T47D (cell line): ENCODE measurements around the gene TSN.
"Not testable (repeated sequence)": the region's sequence is repeated elsewhere in the genome, so short reads cannot be mapped to it uniquely, and the experiment has no call there.

ENCODE experiments used
- DNase-seq, 2 experiments: peaks; one replicate each; pipeline versions ENCODE4 v3.0.0 to v3.0.0-alpha.2; 2011 to 2012; ENCODE audit warnings: low read depth in 1 of 2, low spot score in 1 of 2
- JUND ChIP-seq: IDR thresholded peaks from 2 replicates; pipeline ENCODE4 v1.6.1; 2012; ENCODE audit warnings: low read depth
- in situ Hi-C: cut with HindIII; loops from 2 replicates; pipeline ENCODE4 v1.10.0; 2016; ENCODE audit warnings: low sequenced_read_pairs, low pct_unique_long_range_greater_than_20kb

Gene TSN

DNA sequence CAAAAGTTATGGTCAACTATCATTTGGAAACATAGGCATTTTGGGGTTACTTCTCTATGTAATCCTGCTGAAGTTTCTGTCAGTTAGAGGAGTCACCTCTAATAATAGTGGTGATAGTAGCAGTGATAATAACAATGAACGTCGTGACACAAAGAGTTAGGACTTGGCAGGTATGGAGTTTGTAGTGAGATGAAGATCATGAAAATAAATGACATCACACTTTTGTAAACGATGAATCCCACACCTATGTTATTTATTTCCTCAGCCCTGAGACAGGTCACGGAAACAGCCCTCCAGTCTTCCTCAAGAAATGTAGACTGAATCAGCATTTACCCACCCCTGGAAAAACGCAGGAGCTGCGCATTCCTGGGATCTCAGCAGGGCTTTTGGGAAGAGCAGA lies 38.8 kb downstream of the TSN start:
- no peak for DNase-seq
- in situ Hi-C loops: no loop called here
- no peak for TF ChIP-seq JUND

DNA sequence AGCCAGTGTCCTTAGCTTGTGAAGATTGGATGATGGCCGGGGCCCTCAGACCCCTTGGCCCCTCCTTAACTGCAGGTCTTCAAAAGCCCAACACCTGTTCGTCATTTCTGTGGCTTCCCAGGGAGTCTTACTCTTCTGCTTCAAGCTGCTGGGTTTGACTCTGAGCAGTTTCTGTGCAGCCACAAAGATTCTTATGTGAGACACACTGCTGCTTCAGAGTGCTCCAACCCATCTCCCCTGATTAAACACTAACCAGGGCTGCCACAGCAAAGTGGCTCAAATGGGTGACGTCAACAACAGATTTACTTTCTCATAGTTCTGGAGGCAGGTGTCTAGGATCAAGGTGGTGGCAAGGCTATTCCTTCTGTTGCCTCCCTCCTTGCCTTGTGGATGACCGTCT lies 40.8 kb downstream of the TSN start:
- no peak for TF ChIP-seq JUND
- in situ Hi-C loops: no loop called here
- DNase-seq: no peak

DNA sequence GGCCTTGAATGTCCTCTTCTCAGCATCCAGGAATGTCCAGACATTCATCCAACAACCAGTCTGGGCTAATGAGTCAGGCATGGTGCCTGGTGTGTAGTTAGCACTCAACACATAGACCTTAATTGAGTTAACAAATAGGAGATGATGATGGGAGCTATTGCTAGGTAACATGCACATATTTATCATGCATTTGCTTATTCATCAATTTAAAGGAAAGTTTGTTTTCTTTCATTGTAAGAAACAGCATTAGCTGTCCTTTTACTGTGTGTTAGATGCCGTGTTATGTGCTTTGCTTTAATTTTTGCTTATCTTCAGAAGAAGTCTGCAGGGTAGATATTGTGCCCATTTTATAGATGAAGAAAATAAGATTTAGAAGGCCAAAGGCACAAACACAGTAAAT lies 43.2 kb downstream of the TSN start:
- no peak for DNase-seq
- in situ Hi-C loops: no loop called here
- no peak for TF ChIP-seq JUND

DNA sequence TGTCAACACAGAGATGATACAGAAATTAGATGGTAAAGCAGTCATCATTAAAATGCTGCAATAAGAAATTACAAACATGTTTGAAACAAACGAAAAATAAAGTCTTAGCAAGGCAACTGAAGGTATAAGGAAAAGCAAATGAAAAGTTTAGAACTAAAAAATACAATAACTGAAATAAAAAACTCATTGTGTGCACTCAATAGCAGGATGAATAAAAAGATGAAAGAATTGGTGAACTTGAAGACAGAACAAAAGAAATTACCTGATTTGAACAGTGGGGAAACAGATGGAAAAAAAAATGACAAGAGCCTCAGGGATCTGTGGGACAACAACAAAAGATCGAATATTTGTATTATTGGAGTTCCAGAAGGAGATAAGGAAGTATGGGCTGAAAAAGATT lies 46.5 kb downstream of the TSN start:
- DNase-seq: no peak
- TF ChIP-seq JUND: no peak
- in situ Hi-C loops: no loop called here

DNA sequence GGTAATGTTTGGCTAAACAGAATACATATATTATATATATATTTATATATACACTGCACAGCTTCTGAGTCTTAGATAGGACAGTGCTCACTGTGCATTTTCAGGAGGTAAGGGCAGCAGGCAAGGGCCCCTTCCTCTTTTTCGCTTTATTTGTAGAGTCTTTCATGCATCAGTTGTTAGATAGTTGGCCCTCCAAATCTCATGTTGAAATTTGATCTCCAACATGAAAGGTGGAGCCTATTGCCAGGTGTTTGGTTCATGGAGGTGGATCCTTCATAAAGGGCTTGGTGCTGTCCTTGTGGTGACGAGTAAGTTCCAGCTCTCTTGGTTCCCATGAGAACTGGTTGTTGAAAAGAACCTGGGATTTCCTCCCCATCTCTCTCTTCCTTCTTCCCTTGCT lies 48.1 kb downstream of the TSN start:
- no peak for TF ChIP-seq JUND
- in situ Hi-C loops: no loop called here
- no peak for DNase-seq

DNA sequence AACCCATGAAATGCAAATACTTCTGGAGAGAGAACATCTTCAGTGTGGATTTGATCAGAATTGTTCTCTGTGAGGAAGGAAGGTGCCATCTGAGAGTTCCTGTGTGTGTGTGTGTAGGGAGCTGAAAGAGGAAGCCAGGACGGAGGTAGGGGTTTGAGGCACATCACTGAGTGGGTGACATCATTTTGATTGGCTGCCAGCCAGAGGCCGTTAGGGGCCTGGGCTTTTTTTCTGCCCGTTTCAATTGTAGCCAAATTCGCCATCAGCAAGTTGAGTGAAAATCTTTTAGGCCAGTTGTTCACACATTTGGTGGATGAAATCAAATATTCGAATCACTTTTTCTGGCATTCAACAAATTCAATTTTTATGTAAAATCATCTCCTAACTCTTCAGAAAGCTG lies 48.9 kb downstream of the TSN start:
- TF ChIP-seq JUND: no peak
- in situ Hi-C loops: no loop called here
- no peak for DNase-seq

DNA sequence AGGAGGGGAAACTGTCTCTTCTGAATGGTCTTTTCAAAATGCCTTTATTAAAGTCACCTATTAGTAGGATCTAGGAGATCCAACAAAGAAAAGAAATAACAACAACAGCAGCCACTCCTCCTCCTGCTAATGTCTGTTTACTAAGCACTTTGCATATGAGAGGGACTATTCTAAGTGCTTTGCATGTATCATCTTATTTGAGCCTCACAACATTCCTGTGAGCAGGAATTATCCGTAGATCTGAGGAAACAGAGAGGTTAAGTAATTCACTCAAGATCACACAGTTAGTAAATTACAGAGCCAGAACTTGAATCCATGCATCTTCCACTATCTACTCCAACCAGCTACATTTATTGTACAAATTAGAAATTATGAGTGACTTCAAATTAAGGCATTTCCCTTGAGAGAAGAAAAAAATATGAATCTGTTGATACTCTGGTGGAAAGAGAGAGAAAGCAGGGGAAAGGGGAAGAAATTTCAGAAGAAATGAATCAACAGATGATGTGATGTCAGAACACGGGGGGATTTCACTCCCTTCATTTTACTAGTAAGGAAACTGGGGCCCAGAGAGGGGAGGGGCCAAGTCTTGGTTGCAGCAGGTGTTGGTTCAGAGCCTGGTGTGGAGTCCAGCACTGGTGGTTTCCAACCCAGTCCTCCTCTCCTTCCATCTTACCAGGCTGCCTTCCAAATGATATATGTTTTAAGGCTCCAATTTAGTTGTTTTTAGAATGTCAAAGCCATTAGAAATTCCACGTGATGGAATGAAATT lies 49.7 kb downstream of the TSN start:
- no peak for TF ChIP-seq JUND
- DNase-seq: no peak
- in situ Hi-C loops: no loop called here

DNA sequence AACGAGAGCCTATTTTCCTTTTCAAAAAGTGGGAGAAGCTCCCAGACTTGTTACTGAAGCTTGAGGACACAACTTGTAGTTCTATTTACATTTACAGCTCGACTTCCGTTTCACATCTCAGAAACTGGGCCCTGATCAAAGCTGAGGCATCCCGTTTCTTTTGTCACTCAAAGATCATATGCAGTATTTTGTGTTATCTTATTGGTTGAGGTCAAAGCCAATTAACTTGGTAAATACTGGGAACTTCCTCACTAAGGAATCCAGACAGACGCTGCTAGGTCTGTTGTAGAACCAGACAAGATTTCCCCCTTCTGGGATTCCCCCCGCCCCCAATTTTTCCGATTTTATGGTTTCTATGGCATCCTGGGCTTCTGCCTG lies 50.3 kb downstream of the TSN start:
- DNase-seq: no peak
- TF ChIP-seq JUND: no peak
- in situ Hi-C loops: no loop called here

DNA sequence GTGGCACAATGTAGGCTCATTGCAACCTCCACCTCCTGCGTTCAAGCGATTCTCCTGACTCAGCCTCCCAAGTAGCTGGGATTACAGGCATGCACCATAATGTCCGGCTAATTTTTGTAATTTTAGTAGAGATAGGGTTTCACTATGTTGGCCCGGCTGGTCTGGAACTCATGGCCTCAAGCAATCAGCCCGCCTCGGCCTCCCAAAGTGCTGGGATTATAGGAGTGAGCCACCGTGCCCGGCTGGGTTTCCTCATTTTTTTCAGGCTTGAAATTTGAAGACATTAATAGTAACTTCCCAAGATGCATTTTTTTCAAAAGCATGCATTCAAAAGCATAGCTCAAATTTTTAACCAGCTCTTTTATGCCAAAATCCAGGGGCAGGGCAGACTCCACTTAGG lies 52.3 kb downstream of the TSN start:
- DNase-seq, in situ Hi-C loops: not testable (repeated sequence)

DNA sequence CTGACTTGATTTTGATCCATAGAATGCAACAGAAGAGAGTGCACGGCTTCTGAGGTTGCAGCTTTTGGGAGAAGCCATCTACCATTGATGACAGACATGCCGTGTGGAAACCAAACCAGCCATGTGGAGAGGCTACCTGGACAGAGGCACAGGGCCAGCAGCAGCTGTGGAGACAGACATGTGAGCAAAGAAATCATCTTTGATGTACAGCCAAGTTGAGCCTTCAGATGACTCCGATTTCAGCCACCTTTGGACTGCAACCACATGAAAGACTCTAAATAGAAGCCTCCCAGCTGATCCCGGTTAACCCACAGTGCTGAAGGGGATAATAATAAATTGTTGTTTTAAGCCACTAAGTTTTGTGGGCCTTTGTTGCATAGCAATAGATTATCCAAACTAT lies 54.2 kb downstream of the TSN start:
- no peak for DNase-seq
- TF ChIP-seq JUND: no peak
- in situ Hi-C loops: no loop called here

DNA sequence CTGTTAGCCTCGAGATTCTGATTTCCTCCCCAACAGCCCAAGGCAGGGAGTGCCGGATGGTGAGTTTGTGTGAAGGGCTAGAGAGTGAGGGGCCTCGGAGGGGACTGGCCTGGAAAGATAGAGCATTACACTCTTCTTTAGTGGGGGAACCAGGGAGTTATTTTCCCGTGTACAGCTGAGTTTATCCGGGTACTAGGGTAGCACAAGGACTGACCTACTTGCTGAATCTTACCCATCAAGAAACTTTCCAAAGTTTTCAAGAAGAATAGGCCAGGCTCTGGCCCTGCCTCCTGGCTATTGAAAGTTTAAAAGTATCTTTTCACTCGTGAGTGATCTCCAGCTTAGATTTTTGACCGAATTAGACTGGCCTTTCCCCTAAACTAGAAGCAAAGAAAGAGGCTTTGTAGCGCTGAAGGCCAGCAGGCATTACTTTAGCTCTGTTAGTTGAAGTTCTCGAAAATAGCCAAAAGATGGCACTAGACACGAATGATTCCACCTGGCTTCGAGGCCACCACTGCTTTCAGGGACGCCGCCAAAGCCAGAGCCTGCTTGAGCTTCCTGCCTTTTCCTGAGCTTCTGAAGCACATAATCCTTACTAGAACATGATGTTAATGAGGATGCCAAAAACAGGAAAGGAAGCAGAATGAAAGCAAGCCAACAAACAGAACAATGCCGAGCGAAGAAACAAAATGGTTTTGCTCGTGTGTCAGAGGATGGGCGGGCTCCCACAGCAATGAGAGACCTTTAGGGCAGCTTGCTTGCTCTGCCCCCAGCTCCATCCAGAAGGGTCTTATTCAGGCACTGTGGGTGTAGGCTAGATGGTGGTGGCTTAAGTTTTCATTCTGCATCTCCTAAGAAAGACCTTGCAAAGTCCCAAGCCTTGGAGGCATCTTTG lies 55.8 kb downstream of the TSN start:
- in situ Hi-C loops: no loop called here
- TF ChIP-seq JUND: no peak

DNA sequence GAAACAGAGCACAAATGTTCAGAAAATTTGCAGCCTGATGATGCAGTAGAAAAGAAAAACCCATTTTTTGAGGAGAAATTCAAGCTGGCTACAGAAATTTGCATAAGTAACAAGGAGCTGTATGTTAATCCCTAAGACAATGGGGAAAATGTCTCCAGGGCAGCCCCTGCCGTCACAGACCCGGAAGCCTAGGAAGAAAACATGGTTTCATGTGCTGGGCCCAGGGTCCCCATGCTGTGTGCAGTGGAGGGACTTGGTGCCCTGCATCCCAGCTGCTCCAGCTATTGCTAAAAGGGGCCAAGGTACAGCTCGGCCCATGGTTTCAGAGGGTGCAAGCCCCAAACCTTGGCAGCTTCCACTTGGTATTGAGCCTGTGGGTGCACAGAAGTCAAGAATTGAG lies 57.6 kb downstream of the TSN start:
- in situ Hi-C loops, DNase-seq: not testable (repeated sequence)

More for the DNA sequence above, 55.8 kb downstream of the TSN start:
- peak; percentile 28 to 72 for DNase-seq

DNA sequence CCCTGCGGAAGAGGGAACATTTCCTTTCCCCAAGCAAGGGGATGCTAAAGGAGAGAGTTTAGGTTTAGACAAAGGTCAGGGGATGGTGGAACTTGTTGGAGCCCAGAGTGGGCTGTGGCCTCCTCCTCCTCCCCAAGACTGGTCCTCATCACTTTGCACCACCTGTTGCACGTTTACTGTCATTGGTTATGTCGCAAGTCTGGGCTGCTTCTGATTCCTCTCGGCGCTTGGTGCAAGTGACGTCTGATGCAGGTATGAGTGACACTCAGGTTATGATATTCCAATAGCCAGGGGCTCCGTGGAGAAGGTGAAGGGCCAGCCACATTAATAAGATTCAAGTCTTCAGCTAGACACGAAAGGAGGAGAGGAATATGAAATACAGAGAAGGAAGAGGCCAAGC lies 59.8 kb downstream of the TSN start:
- no peak for TF ChIP-seq JUND
- in situ Hi-C loops: no loop called here

DNA sequence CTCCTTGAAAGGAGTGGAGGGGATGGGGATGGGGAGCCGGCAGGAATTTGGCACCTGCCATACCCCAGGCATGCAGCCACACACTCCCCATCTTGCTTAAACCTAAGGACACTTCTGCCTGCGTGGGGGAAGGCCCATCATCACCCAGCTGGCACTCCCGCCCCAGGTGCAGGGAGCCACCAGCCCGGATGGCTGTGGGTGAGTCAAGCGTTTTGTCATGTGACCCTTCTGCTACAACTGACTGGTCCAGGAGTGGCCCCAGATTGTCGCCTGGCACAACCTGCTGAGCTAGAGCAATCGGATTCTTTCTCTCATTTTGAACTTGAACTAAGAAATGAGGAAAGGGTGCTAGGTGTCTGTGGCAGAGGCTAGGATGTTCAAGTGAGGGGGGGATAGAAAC lies 61.3 kb downstream of the TSN start:
- no peak for DNase-seq
- TF ChIP-seq JUND: no peak
- in situ Hi-C loops: no loop called here

More for the DNA sequence above, 59.8 kb downstream of the TSN start:
- DNase-seq: no peak

DNA sequence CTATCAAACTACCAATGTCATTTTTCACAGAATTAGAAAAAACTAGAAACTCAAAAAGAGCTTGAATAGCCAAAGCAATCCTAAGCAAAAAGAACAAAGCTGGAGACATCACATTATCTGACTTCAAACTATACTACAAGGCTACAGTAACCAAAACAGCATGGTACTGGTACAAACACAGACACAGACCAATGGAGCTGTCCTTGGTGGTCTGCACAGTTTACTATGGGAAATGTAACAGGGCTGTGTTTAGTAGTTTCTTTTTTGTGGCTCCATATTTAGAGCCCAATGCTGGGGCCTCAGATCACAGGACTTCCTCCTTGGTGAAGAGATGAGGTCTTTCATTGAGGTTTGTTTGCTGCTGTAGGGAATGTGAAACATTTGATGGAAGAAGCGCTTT lies 61.9 kb downstream of the TSN start:
- in situ Hi-C loops, DNase-seq: not testable (repeated sequence)
